Epidermal melanocyte (primary cell): ENCODE results near the gene VWCE.
"Not testable (repeated sequence)": the region's sequence is repeated elsewhere in the genome, so short reads cannot be mapped to it uniquely, and the experiment has no call there.

ENCODE experiments used
- DNase-seq: peaks from one replicate; pipeline ENCODE4 v3.0.0; 2011; ENCODE audit warnings: low spot score; ENCODE audit not compliant: insufficient read length

Gene VWCE

DNA sequence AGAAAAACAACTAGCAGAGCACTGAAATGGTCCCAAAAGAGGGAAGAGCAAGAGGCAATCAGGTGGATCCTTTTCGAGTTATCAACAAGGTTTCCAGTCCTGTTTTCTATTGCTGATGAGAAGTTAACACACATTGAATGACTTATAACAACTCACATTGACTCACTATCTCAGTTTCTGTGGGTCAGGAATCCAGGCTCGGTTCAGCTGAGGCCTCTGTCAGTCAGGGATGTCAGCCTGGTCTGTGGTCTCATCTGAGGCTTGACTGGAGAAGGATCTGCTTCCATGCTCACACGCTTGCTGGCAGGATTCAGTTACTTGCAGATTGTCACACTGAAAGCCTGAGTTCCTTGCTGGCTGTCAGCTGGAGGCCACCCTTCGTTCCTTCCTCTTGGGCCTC lies 76.8 kb downstream of the VWCE start:
- DNase-seq, result not testable (repeated sequence)

DNA sequence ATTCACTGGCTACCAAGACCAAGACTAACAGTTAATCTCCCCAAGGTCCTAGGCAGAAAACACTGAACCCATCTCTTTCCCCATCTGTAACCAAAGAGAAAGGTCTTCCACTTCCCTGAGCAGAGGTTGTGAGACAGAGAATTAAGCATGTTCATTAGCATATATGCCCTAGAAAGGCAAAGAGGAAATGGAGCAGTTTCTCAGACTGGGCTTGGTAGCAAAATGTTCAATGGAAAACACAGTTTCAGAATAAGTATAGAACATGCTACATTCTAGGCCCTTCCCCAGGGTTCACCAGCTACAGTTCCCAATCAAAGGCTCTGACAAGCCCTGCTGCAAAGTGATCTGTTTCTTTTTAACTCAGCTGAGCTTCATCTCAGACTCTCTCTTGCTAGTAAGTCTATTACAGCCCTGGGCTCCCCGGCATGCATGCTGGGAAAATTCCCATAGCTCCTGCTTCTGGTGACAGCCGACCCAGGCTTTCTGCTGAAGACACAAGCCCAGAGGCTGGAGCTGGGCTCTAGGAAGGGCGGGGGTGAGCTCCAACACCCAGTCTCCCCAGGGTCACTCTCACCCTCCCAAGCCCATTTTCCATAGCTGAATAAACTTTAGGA lies 81.3 kb downstream of the VWCE start:
- not testable (repeated sequence) for DNase-seq

DNA sequence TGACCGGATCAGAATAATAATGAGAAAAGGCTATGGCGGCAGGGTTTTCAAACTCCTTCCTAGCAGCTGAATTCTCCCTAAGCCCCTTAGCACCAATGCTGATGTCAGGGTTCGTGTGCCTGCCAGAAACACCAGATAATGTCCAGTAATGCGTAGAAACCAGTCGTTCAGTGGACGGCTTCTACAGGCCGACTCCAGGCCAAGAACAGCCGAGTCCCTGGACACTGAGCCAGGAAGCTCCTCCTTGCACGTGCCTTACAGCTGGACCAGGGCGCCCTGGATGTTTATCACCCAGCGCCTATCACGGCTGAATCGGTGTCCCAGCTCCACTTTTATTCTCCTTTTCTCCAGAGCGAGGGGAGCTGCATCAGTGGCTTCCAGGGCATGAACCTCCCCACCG lies 82.9 kb downstream of the VWCE start:
- not testable (repeated sequence) for DNase-seq

DNA sequence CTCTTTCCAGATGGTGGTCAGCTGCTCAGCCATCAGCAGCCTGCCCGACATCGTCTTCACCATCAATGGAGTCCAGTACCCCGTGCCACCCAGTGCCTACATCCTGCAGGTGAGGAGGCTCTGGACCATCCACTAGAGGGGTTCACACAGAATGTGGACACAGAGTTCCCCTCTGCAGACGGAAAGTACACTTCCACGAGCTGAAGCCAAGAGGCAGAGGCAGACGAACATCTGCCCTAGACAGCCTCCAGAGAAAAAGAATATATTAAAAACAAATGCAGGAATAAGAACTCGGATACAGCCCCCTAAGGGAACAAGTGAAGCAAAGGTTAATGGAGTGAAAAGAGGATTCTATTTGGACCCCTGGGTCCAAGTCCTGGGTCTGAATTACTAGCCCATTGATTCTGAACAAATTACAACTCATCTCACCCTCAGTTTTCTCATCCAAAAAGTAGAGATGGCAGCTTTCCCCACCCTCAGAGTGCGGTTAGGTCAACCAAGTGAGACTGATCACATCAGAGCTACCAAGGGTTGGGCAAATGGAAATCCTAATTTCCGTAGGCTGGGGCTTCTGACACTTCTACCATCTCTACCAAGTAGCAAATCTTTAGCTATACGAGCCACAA lies 83.7 kb downstream of the VWCE start:
- DNase-seq, result not testable (repeated sequence)

- DNase-seq, result not testable (repeated sequence)
Measured at GRCh38 chr11:61210629-61211028, 84.5 kb downstream of the VWCE start.
